Measurements from ENCODE around the gene FAM47E. TPM values are rescaled to one million over a fixed set of nuclear protein-coding genes. Genes with fewer than 3 reads are reported as not detected.

The FAM47E gene
- total and polyA plus RNA-seq, 2 of the 13 experiments (the other 11 are each of a cell fraction or from before 2014, with no cell fraction given): 0.33 to 0.66 TPM

GRCh38 chr4:76213415-76214176 is 37.9 kb upstream of the FAM47E start, which contains the start of gene SCARB2 (continued):
- TF ChIP-seq TOPORS (CRISPR knock-in tag; IDR thresholded peaks at IDR 0.05) (peak; percentile 69; the same call in 1 of the 2 replicates), KDM5A (IDR thresholded peaks at IDR 0.05; ENCODE audit: borderline replicate concordance, low read length) (0 out of 2 replicates have a peak, but pooled peaks have one; percentile 15), ZMYM3 (CRISPR knock-in tag; IDR thresholded peaks at IDR 0.05) (peak; percentile 36; the same call in 1 of the 2 replicates), TFDP1 (CRISPR knock-in tag; IDR thresholded peaks at IDR 0.05; ENCODE audit: borderline replicate concordance) (peak; percentile 83; the same call in 1 of the 2 replicates), PREB (CRISPR knock-in tag; IDR thresholded peaks at IDR 0.05) (no peak), DRAP1 (CRISPR knock-in tag; IDR thresholded peaks at IDR 0.05) (no peak), NFE2L1 (CRISPR knock-in tag; IDR thresholded peaks at IDR 0.05; ENCODE audit: borderline replicate concordance) (no peak), MZF1 (CRISPR knock-in tag; IDR thresholded peaks at IDR 0.05; ENCODE audit: borderline replicate concordance) (no peak), TEAD2 (CRISPR knock-in tag; IDR thresholded peaks at IDR 0.05) (no peak), ZNF558 (CRISPR knock-in tag; IDR thresholded peaks at IDR 0.05; ENCODE audit: borderline replicate concordance) (peak; percentile 46; the same call in 1 of the 2 replicates), ZNF552 (CRISPR knock-in tag; IDR thresholded peaks at IDR 0.05; ENCODE audit: borderline replicate concordance) (no peak), ZNF24 (IDR thresholded peaks at IDR 0.05) (no peak), TCF12 (IDR thresholded peaks at IDR 0.05) (no peak), TCF12 (CRISPR knock-in tag; IDR thresholded peaks at IDR 0.05) (no peak; the same call in 1 of the 2 replicates), ATF5 (CRISPR knock-in tag; IDR thresholded peaks at IDR 0.05; ENCODE audit: low read depth) (no peak), HMG20B (CRISPR knock-in tag; conservative IDR thresholded peaks at IDR 0.05) (0 out of 2 replicates have a peak, but pooled peaks have one; percentile 29), THAP11 (CRISPR knock-in tag; IDR thresholded peaks at IDR 0.05) (peak; percentile 61; the same call in 1 of the 2 replicates), EP300 (IDR thresholded peaks at IDR 0.05; ENCODE audit: low read depth in 2 of 2, low read length in 2 of 2) (no peak; a peak in 1 of 4 replicates), EP300 (CRISPR knock-in tag; IDR thresholded peaks at IDR 0.05; ENCODE audit: borderline replicate concordance) (no peak), PCBP1 (IDR thresholded peaks at IDR 0.05; ENCODE audit: borderline replicate concordance, low read depth, low read length) (no peak), ZBTB39 (CRISPR knock-in tag; IDR thresholded peaks at IDR 0.05) (no peak), BRCA1 (CRISPR knock-in tag; IDR thresholded peaks at IDR 0.05) (no peak; the same call in 1 of the 2 replicates), MED8 (CRISPR knock-in tag; IDR thresholded peaks at IDR 0.05; ENCODE audit: insufficient replicate concordance) (no peak), IKZF4 (CRISPR knock-in tag; IDR thresholded peaks at IDR 0.05; ENCODE audit: borderline replicate concordance, low read depth, not compliant biosample characterization) (peak; percentile 91)
